GM12872 (cell line): ENCODE measurements around the gene XXYLT1.

Experiments used
- CTCF ChIP-seq: IDR thresholded peaks from 3 replicates; pipeline ENCODE4 v1.5.1; 2011; ENCODE audit warnings: low read depth, mild to moderate bottlenecking, low read length, moderate library complexity; ENCODE audit not compliant: insufficient read depth

The XXYLT1 gene

GRCh38 chr3:195239121-195239520 is 31.8 kb downstream of the XXYLT1 start:
- no peak for TF ChIP-seq CTCF

DNA sequence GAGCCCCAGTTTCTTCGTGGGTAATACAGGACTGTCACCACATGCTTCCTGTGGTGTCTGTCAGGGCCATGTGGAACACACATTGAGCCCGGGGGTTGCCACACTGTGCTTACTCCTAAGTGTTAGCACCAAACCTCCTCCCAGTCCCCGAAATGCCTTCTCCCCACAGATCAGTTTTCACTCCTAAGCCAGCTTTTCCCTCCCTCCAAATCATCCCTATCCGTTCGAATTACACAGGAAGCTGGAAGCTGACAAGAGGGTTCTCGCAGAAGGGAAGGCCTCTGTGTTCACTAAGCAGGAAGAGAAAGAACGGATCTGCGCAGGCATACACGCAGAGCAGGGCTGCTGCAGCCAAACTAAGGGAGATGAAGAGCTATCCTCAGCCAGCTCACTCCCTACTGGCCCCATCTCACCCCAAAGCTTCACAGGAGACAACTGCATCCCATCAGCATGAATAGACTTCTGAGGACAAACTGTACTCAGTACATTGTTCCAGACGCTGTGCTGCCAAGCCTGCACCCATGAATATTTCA is 32.3 kb downstream of the XXYLT1 start:
- TF ChIP-seq CTCF = no peak

- no peak for TF ChIP-seq CTCF
Observed at GRCh38 chr3:195238081-195238571, 32.8 kb downstream of the XXYLT1 start.

- no peak for TF ChIP-seq CTCF
Observed at GRCh38 chr3:195236801-195237570, 34.0 kb downstream of the XXYLT1 start.

DNA sequence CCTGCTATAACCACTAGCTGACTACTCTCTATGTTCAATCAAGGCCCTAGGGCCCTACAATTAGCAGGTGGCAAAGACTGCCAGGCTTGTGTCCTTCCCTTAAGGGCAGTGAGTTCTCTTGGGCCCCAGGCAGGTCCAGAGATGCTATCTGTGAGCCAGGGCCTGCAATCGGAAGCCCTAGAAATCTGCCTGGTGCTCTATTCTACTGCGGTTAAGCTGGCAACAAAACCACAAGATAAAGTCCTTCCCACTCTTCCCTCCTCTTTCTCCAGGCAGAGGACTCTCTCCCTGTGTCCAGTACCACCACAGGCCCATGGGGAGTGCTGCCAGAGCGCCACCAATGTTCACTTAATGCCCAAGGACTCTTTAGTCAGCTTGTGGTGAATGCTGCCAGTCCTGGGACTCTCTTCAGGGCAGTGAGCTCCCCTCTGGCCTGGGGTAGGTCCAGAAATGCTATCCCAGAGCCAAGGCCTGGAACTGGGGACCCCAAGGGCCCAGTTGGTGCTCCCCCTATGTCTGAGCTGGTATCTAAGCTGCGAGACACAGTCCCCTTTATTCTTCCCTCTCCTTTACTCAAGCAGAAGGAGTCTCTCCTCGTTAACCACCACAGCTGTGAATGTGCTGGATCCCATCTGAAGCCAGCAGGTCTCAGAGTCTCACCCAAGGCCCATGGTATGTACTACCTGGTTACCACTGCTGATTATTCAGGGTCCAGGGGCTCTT is 34.7 kb downstream of the XXYLT1 start:
- TF ChIP-seq CTCF = no peak

GRCh38 chr3:195230244-195230643 is 40.7 kb downstream of the XXYLT1 start:
- TF ChIP-seq CTCF = no peak

- TF ChIP-seq CTCF = no peak
Observed at GRCh38 chr3:195227871-195228270, 43.1 kb downstream of the XXYLT1 start.
